GM19238 (cell line): ENCODE results near the gene HRCT1.
"Not testable (repeated sequence)": the region's sequence is repeated elsewhere in the genome, so short reads cannot be mapped to it uniquely, and the experiment has no call there.

Experiments
- DNase-seq: peaks from one replicate; pipeline ENCODE4 v3.0.0; 2011; ENCODE audit warnings: low spot score; ENCODE audit not compliant: insufficient read length

HRCT1 gene

GRCh38 chr9:35905912-35906679 is at the start of gene HRCT1:
Gene HRCT1, plus strand, starts transcription at chr9:35906202. Its CDS starts 86 bp downstream, at chr9:35906288.
- no peak for DNase-seq

GRCh38 chr9:35856206-35856605 is 49.8 kb upstream of the HRCT1 start:
- DNase-seq: no peak

- DNase-seq: no peak
Measured at GRCh38 chr9:35856882-35857281, 49.1 kb upstream of the HRCT1 start.

GRCh38 chr9:35858458-35858857 is 47.5 kb upstream of the HRCT1 start:
- DNase-seq: no peak

GRCh38 chr9:35859310-35859989 is 46.6 kb upstream of the HRCT1 start:
- no peak for DNase-seq

GRCh38 chr9:35859990-35860339 is 46.0 kb upstream of the HRCT1 start:
- no peak for DNase-seq

GRCh38 chr9:35861161-35861897 is 44.7 kb upstream of the HRCT1 start:
- DNase-seq: no peak

GRCh38 chr9:35862328-35862727 is 43.7 kb upstream of the HRCT1 start:
- DNase-seq: no peak

- no peak for DNase-seq
Measured at GRCh38 chr9:35863583-35863982, 42.4 kb upstream of the HRCT1 start.

- no peak for DNase-seq
Measured at GRCh38 chr9:35864695-35865255, 41.2 kb upstream of the HRCT1 start.

GRCh38 chr9:35867538-35867937 is 38.5 kb upstream of the HRCT1 start:
- DNase-seq: no peak

- no peak for DNase-seq
Measured at GRCh38 chr9:35868933-35869332, 37.1 kb upstream of the HRCT1 start.

GRCh38 chr9:35869621-35870216 is 36.3 kb upstream of the HRCT1 start:
- DNase-seq: no peak

- DNase-seq: no peak
Measured at GRCh38 chr9:35870351-35870923, 35.6 kb upstream of the HRCT1 start, which contains the start of gene OR13J1. Gene OR13J1, minus strand, starts transcription at chr9:35870401. Its CDS starts 0 bp downstream, at chr9:35870401.

GRCh38 chr9:35871545-35871944 is 34.5 kb upstream of the HRCT1 start:
- DNase-seq: no peak

- no peak for DNase-seq
Measured at GRCh38 chr9:35872505-35872904, 33.5 kb upstream of the HRCT1 start.

- peak; percentile 55 for DNase-seq
Measured at GRCh38 chr9:35882263-35882848, 23.6 kb upstream of the HRCT1 start.

- no peak for DNase-seq
Measured at GRCh38 chr9:35882996-35883395, 23.0 kb upstream of the HRCT1 start.

- not testable (repeated sequence) for DNase-seq
Measured at GRCh38 chr9:35884908-35885307, 21.1 kb upstream of the HRCT1 start.

- no peak for DNase-seq
Measured at GRCh38 chr9:35891646-35892045, 14.4 kb upstream of the HRCT1 start.

GRCh38 chr9:35892051-35892450 is 14.0 kb upstream of the HRCT1 start:
- no peak for DNase-seq
